Hippocampal formation (tissue), 2 donors: Measurements from ENCODE around the gene GFAP.

Experiments used
- DNase-seq, 2 donors: peaks; one replicate each; lab custom pipeline; 2025; lab: John Stamatoyannopoulos, UW

Gene GFAP

GRCh38 chr17:44862278-44862914 is 52.9 kb downstream of the GFAP start:
- no peak for DNase-seq

DNA sequence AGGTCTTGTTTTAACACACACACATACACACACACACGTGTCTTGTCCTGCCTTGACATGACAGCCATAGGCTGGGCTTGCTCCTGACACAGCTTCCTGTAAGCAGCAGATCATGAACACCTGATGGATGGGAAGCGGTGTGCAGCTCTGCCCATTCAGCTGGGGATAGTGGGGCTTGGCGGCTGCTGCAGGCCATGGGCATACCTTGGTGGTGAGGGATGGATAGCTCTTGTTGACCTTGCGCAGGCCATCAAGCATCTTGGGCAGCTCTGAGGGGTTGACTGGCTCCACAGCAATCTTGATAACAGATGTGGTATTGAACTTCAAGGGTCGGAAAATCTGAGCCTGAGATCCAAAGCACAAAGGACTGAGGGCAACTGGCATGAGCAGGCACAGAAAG is 55.6 kb downstream of the GFAP start:
- no peak for DNase-seq

DNA sequence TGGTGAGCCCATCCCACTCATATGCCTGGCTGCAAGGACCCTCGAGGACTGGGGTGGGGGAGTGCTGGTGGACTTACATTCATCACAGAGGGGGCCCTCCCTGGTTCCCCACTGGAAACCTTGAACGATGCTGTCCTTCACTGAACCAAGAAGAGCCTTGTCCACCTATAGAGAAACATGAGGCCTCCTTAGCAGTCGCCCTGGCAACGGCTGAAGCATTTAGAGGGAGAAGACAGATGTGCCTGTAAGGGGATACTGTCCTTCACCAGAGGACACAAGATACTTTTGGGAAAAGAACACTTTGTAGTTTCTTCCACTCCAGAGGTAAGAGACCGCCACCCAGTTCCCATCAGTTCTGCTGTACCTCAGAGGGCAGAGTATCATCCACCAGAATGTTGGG is 61.1 kb downstream of the GFAP start:
- no peak for DNase-seq
